DOHH2 (cell line): ENCODE results near the gene NEK4.
A peak's percentile ranks its signal among the peaks of the same experiment; 100 is the strongest.

ENCODE experiments used
- H3F3A ChIP-seq: fragments of 200-600 bp; sonication (generic), shearing (Covaris generic); 2 replicates; pipeline ENCODE4 v1.6.0; 2016; ENCODE audit warnings: antibody characterized with exemption, mild to moderate bottlenecking; ENCODE audit not compliant: control insufficient read depth, insufficient read depth
- H3K27ac ChIP-seq: fragments of 200-600 bp; sonication (generic); 2 replicates; pipeline ENCODE4 v1.5.1; 2014; ENCODE audit warnings: low read depth, mild to moderate bottlenecking, low read length, moderate library complexity
- H3K27me3 ChIP-seq: fragments of 200-600 bp; sonication (generic); 2 replicates; pipeline ENCODE4 v1.6.1; 2014; ENCODE audit warnings: mild to moderate bottlenecking, low read length, mixed read lengths; ENCODE audit not compliant: control insufficient read depth
- H3K36me3 ChIP-seq: fragments of 200-600 bp; sonication (generic); 2 replicates; pipeline ENCODE4 v1.6.1; 2014; ENCODE audit warnings: mild to moderate bottlenecking, low read length, moderate library complexity, mixed read lengths; ENCODE audit not compliant: control insufficient read depth
- H3K4me1 ChIP-seq: fragments of 200-600 bp; sonication (generic); 2 replicates; pipeline ENCODE4 v1.6.1; 2014; ENCODE audit warnings: mild to moderate bottlenecking, low read length, mixed read lengths; ENCODE audit not compliant: control insufficient read depth
- H3K4me2 ChIP-seq: fragments of 200-600 bp; sonication (generic); 2 replicates; pipeline ENCODE4 v1.6.0; 2014; ENCODE audit warnings: mild to moderate bottlenecking, low read length, moderate library complexity
- H3K4me3 ChIP-seq: fragments of 200-600 bp; sonication (generic); 2 replicates; pipeline ENCODE4 v1.5.1; 2014; ENCODE audit warnings: mild to moderate bottlenecking, low read length, mixed read lengths
- H3K79me2 ChIP-seq: fragments of 200-600 bp; sonication (generic); 2 replicates; pipeline ENCODE4 v1.6.1; 2014; ENCODE audit warnings: mild to moderate bottlenecking, low read length, mixed read lengths; ENCODE audit not compliant: control insufficient read depth
- H3K9me2 ChIP-seq: fragments of 200-600 bp; sonication (generic); replicated peaks from 2 replicates; pipeline ENCODE4 v1.6.1; 2014; ENCODE audit warnings: mild to moderate bottlenecking, low read length, mixed read lengths; ENCODE audit not compliant: control insufficient read depth
- H3K9me3 ChIP-seq: fragments of 200-600 bp; sonication (generic); 2 replicates; pipeline ENCODE4 v1.6.1; 2014; ENCODE audit warnings: antibody characterized with exemption, low read length, mixed read lengths; ENCODE audit not compliant: control insufficient read depth, insufficient read depth
- H4K20me1 ChIP-seq: fragments of 200-600 bp; sonication (generic); 2 replicates; pipeline ENCODE4 v1.6.0; 2014; ENCODE audit warnings: low read depth, mild to moderate bottlenecking, antibody characterized with exemption, low read length, moderate library complexity; ENCODE audit not compliant: control insufficient read depth, insufficient read depth
- CTCF ChIP-seq: fragments of 200-600 bp; sonication (generic); IDR thresholded peaks from one replicate; pipeline ENCODE4 v1.5.1; 2014; ENCODE audit warnings: antibody characterized with exemption, mild to moderate bottlenecking, low read depth, low read length; ENCODE audit not compliant: poor library complexity, severe bottlenecking
- EZH2phosphoT487 ChIP-seq: fragments of 200-600 bp; sonication (generic); IDR thresholded peaks from 2 replicates; pipeline ENCODE4 v1.6.1; 2017; ENCODE audit warnings: borderline replicate concordance, mild to moderate bottlenecking, antibody characterized with exemption, low read length, moderate library complexity, mixed read lengths

The NEK4 gene

DNA sequence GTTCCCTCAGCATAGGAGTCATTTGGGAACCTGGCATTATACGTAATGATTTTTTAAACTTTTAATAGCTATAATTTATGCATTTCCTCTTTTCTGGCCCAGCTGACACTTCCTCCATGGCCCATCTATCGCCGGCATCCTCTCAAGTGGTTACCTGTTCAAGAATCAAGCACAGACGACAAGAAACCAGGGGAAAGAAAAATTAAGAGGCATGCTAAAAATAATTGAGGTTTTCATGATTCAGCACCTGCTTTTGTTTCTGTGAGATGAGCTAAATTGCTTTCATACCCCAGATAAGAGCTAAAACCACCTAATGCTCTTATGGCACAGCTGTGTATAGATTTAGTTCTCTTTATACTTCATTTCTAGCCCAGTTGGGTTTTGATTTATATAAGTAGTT, 63.2 kb downstream of the NEK4 start:
- H3K9me2 ChIP-seq: no peaks in the 10 kb centered on the region
- peaks cover 44% of the 10 kb centered on the region for H3K4me1 ChIP-seq
- no peaks in the 10 kb centered on the region for H3K9me3 ChIP-seq
- peaks cover 56% of the 10 kb centered on the region for H3K79me2 ChIP-seq
- peaks cover 33% of the 10 kb centered on the region for H3K36me3 ChIP-seq
- H3F3A ChIP-seq: peaks cover 30% of the 10 kb centered on the region
- 0 out of 2 replicates have a peak, but pooled peaks cover under 1% of the 10 kb centered on the region for H4K20me1 ChIP-seq
- peak overlapping the region; percentile 98 for H3K4me2 ChIP-seq
- no peaks in the 10 kb centered on the region for H3K27me3 ChIP-seq
- no peak for TF ChIP-seq CTCF
- H3K27ac ChIP-seq: peak overlapping the region; percentile 32
- H3K4me3 ChIP-seq: peak overlapping the region; percentile 97

- H3K4me2 ChIP-seq: peak within 1 kb of the TSS; percentile 98
- H3K36me3 ChIP-seq: peaks cover 30% of the 10 kb centered on the region
- H3K9me2 ChIP-seq: no peaks in the 10 kb centered on the region
- peaks cover 44% of the 10 kb centered on the region for H3K4me1 ChIP-seq
- TF ChIP-seq EZH2phosphoT487 (no peak), CTCF (no peak)
- peaks cover 20% of the 10 kb centered on the region for H3F3A ChIP-seq
- peak within 1 kb of the TSS; percentile 97 for H3K4me3 ChIP-seq
- H3K9me3 ChIP-seq: no peaks in the 10 kb centered on the region
- H3K27ac ChIP-seq: peak within 1 kb of the TSS; percentile 64
- H3K27me3 ChIP-seq: no peaks in the 10 kb centered on the region
- H4K20me1 ChIP-seq: no peaks in the 10 kb centered on the region
- peaks cover 64% of the 10 kb centered on the region for H3K79me2 ChIP-seq
These were observed 64.8 kb downstream of the NEK4 start, which contains the start of the genes GLT8D1 and SPCS1 for GRCh38 chr3:52705688-52706686. Gene GLT8D1 (minus strand): TSS chr3:52705791. CDS start chr3:52700460, 5,331 bp downstream. Gene SPCS1 (plus strand): TSS chr3:52706106. CDS start chr3:52706247, 141 bp downstream.

GRCh38 chr3:52705438-52705687, 65.4 kb downstream of the NEK4 start:
- no peaks in the 10 kb centered on the region for H3K9me2 ChIP-seq
- H3K4me1 ChIP-seq: peaks cover 37% of the 10 kb centered on the region
- H3K79me2 ChIP-seq: peaks cover 64% of the 10 kb centered on the region
- H3K36me3 ChIP-seq: peaks cover 30% of the 10 kb centered on the region
- no peaks in the 10 kb centered on the region for H3K9me3 ChIP-seq
- no peaks in the 10 kb centered on the region for H4K20me1 ChIP-seq
- H3K27me3 ChIP-seq: no peaks in the 10 kb centered on the region
- H3F3A ChIP-seq: peaks cover 16% of the 10 kb centered on the region
- TF ChIP-seq CTCF (no peak), EZH2phosphoT487 (no peak)
- H3K4me2 ChIP-seq: peak overlapping the region; percentile 98
- H3K4me3 ChIP-seq: peak overlapping the region; percentile 97
- peak overlapping the region; percentile 64 for H3K27ac ChIP-seq
